ENCODE results near the gene TNFSF10. TPM values are rescaled to one million over a fixed set of nuclear protein-coding genes. Genes with fewer than 3 reads are reported as not detected.

Gene TNFSF10
- total and polyA plus RNA-seq, 2 experiments from 2014 or later = 13.0 to 21.3 TPM

- WGBS (ENCODE audit: low lambda C conversion rate, missing lambda C conversion rate) = 32% methylated on average over 3 of the region's 3 CpGs
- no peaks in the 10 kb centered on the region for H3K79me2 ChIP-seq
- H3K9me3 ChIP-seq (ENCODE audit: low read depth) = no peaks in the 10 kb centered on the region
- no peaks in the 10 kb centered on the region for H3K9me2 ChIP-seq (replicated peaks; ENCODE audit: insufficient read depth)
- H3K4me3 ChIP-seq = no peak overlapping the region
- H3K27ac ChIP-seq = no peak overlapping the region
- no peak overlapping the region for H2AFZ ChIP-seq
- no peaks in the 10 kb centered on the region for H3K4me1 ChIP-seq (ENCODE audit: insufficient read depth)
- TF ChIP-seq EZH2phosphoT487 (IDR thresholded peaks at IDR 0.05; ENCODE audit: low read depth, severe bottlenecking, unreplicated experiment) = no peak
- TF ChIP-seq CTCF (IDR thresholded peaks at IDR 0.05; ENCODE audit: poor library complexity) = no peak
- no peak for TF ChIP-seq EZH2 (IDR thresholded peaks at IDR 0.05; ENCODE audit: borderline replicate concordance)
- no peak for DNase-seq (ENCODE audit: low spot score)
- H3K27me3 ChIP-seq = no peaks in the 10 kb centered on the region
- H3K4me2 ChIP-seq = no peak overlapping the region
- H3K36me3 ChIP-seq (replicated peaks; ENCODE audit: insufficient read depth, low read depth) = no peaks in the 10 kb centered on the region
- no peaks in the 10 kb centered on the region for H4K20me1 ChIP-seq (ENCODE audit: insufficient read depth, poor library complexity, severe bottlenecking)
These were observed 19.8 kb upstream of the TNFSF10 start for GRCh38 chr3:172542999-172543398.

GRCh38 chr3:172541945-172542488 lies 18.8 kb upstream of the TNFSF10 start:
- Histone ChIP-seq H3K4me2 (no peak overlapping the region), H3K79me2 (no peaks in the 10 kb centered on the region), H3K36me3 (replicated peaks; ENCODE audit: insufficient read depth, low read depth) (no peaks in the 10 kb centered on the region), H3K4me1 (ENCODE audit: insufficient read depth) (no peaks in the 10 kb centered on the region), H3K9me3 (ENCODE audit: low read depth) (no peaks in the 10 kb centered on the region), H4K20me1 (ENCODE audit: insufficient read depth, poor library complexity, severe bottlenecking) (no peaks in the 10 kb centered on the region), H3K27ac (no peak overlapping the region), H3K9me2 (replicated peaks; ENCODE audit: insufficient read depth) (no peaks in the 10 kb centered on the region), H3K4me3 (no peak overlapping the region), H3K27me3 (no peaks in the 10 kb centered on the region), H2AFZ (no peak overlapping the region)
- no peak for TF ChIP-seq CTCF (IDR thresholded peaks at IDR 0.05; ENCODE audit: poor library complexity)
- no peak for TF ChIP-seq EZH2phosphoT487 (IDR thresholded peaks at IDR 0.05; ENCODE audit: low read depth, severe bottlenecking, unreplicated experiment)
- TF ChIP-seq EZH2 (IDR thresholded peaks at IDR 0.05; ENCODE audit: borderline replicate concordance) = no peak
- no peak for DNase-seq (ENCODE audit: low spot score)

GRCh38 chr3:172540049-172540448 lies 16.8 kb upstream of the TNFSF10 start:
- TF ChIP-seq EZH2phosphoT487 (IDR thresholded peaks at IDR 0.05; ENCODE audit: low read depth, severe bottlenecking, unreplicated experiment) (no peak), CTCF (IDR thresholded peaks at IDR 0.05; ENCODE audit: poor library complexity) (no peak), EZH2 (IDR thresholded peaks at IDR 0.05; ENCODE audit: borderline replicate concordance) (no peak)
- Histone ChIP-seq H4K20me1 (ENCODE audit: insufficient read depth, poor library complexity, severe bottlenecking) (no peaks in the 10 kb centered on the region), H3K79me2 (no peaks in the 10 kb centered on the region), H3K9me2 (replicated peaks; ENCODE audit: insufficient read depth) (no peaks in the 10 kb centered on the region), H3K27ac (no peak overlapping the region), H3K9me3 (ENCODE audit: low read depth) (no peaks in the 10 kb centered on the region), H3K4me2 (no peak overlapping the region), H3K36me3 (replicated peaks; ENCODE audit: insufficient read depth, low read depth) (no peaks in the 10 kb centered on the region), H3K27me3 (no peaks in the 10 kb centered on the region), H3K4me3 (no peak overlapping the region), H3K4me1 (ENCODE audit: insufficient read depth) (no peaks in the 10 kb centered on the region), H2AFZ (no peak overlapping the region)
- DNase-seq (ENCODE audit: low spot score) = no peak
- WGBS (ENCODE audit: low lambda C conversion rate, missing lambda C conversion rate) = 100% methylated on average over 1 of the region's 1 CpG

- no peak overlapping the region for H3K4me3 ChIP-seq
- no peaks in the 10 kb centered on the region for H3K9me3 ChIP-seq (ENCODE audit: low read depth)
- no peak overlapping the region for H2AFZ ChIP-seq
- H3K4me2 ChIP-seq = no peak overlapping the region
- no peaks in the 10 kb centered on the region for H3K36me3 ChIP-seq (replicated peaks; ENCODE audit: insufficient read depth, low read depth)
- H3K27me3 ChIP-seq = no peaks in the 10 kb centered on the region
- no peaks in the 10 kb centered on the region for H3K9me2 ChIP-seq (replicated peaks; ENCODE audit: insufficient read depth)
- no peak overlapping the region for H3K27ac ChIP-seq
- 88% methylated on average over 4 of the region's 4 CpGs for WGBS (ENCODE audit: low lambda C conversion rate, missing lambda C conversion rate)
- no peaks in the 10 kb centered on the region for H3K4me1 ChIP-seq (ENCODE audit: insufficient read depth)
- no peaks in the 10 kb centered on the region for H3K79me2 ChIP-seq
- no peak for DNase-seq (ENCODE audit: low spot score)
- H4K20me1 ChIP-seq (ENCODE audit: insufficient read depth, poor library complexity, severe bottlenecking) = no peaks in the 10 kb centered on the region
- TF ChIP-seq CTCF (IDR thresholded peaks at IDR 0.05; ENCODE audit: poor library complexity) (no peak), EZH2phosphoT487 (IDR thresholded peaks at IDR 0.05; ENCODE audit: low read depth, severe bottlenecking, unreplicated experiment) (no peak), EZH2 (IDR thresholded peaks at IDR 0.05; ENCODE audit: borderline replicate concordance) (no peak)
These were observed 16.0 kb upstream of the TNFSF10 start for GRCh38 chr3:172539273-172539672.

Measured in hepatocyte (in vitro differentiated cells).